Activated CD8-positive, alpha-beta memory T cell treated with anti-CD3 and anti-CD28 coated beads, Interleukin-2, amount 50 U/mL, for 24 hours (primary cell): Measurements from ENCODE around the gene FOXN1.

Experiments used
- DNase-seq: peaks from one replicate; pipeline ENCODE4 v3.0.0-alpha.2; 2020; ENCODE audit errors: extremely low read depth

Gene FOXN1

DNA sequence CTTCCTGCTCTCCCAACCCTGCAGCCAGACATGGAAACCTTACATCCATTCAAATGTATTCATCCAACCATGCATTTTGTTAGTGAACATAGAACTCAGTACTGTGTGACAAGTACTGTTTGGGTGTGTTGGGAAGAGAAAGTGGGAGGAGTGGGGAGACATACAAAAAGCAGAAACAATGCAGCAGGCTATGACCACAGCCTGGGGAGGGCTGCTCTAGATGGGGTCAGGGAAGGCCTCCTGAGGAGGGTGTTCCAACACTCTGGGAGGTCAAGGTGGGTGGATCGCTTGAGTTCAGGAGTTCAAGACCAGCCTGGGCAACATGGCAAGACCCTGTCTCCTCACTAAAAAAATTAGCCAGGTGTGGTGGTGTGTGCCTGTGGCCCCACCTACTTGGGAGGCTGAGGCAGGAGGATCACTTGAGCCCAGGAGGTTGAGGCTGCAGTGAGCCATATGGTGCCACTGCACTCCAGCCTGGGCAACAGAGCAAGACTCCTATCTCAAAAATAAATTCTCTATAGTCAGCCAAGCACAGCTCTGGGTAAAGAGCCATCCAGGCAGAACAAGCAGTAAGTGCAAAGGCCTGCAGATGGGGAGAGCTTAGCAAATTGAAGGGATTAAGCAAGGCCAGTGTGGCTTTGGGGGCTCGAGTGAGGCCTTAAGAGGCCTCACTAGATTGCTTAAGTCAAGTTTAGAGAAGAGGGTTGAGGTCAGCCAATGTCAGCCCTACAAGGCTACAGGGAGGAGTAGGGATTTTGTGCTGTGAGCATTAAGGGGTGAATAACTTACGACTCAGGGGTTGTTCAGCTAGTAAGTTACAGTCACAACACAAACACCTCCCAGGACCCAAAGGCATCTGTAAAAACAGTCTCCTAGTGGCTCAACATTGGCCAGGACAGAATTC is 27.2 kb upstream of the FOXN1 start:
- DNase-seq, result no peak

DNA sequence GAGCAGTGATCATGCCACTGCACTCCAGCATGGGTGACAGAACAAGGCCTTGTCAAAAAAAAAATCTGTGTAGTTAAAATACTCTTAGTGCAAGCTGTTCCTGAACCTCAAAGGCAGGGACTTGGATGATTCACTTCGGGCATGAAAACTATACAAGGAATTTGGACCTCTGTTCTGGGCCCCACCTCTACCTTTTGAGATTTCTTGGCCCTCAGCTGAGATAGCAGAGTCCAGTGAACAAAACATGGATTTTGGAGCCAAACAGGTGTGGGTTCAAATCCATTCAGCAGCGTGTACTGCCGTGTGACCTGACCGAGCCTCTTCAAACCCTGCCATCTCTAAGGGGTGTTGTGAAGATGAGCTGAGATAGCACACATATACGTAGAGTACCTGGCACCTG is 25.9 kb upstream of the FOXN1 start:
- DNase-seq, result no peak

DNA sequence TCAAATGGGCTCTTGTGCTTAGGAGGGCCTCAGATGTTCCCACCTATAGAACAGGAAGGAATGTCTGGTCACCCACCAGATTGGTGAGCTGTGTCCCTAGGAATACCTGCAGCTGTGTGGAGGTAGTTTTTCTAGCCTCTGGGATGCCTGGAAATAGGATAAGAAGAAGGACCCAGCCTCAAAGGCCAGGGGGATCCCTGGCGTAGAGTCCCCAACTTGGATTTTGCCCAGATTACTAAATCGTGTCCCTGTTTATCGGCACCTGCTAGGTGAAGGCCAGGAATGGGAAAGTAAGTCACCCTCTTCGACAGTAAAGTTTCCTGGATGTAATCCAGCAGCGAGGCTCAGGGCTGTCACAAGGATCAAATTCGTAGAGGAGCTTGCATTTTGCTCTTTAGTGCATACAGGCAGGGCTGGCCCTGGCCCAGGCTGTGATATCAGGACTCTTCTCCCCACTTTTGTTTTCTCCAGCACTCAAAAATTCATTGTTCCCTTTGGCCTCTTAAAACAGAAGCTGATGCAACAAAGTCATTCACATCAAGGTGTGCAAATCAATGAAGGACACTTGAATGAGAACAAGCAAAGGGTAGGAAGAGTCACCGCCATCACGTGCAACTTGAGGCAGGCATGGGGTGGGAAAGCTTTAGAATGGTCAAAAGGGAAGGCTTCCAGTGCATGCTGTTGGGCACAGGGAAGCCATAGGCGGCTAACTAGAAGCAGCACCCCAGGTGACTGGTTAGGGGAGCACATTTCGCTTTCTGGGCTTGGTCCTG is 25.2 kb upstream of the FOXN1 start:
- DNase-seq, result no peak

DNA sequence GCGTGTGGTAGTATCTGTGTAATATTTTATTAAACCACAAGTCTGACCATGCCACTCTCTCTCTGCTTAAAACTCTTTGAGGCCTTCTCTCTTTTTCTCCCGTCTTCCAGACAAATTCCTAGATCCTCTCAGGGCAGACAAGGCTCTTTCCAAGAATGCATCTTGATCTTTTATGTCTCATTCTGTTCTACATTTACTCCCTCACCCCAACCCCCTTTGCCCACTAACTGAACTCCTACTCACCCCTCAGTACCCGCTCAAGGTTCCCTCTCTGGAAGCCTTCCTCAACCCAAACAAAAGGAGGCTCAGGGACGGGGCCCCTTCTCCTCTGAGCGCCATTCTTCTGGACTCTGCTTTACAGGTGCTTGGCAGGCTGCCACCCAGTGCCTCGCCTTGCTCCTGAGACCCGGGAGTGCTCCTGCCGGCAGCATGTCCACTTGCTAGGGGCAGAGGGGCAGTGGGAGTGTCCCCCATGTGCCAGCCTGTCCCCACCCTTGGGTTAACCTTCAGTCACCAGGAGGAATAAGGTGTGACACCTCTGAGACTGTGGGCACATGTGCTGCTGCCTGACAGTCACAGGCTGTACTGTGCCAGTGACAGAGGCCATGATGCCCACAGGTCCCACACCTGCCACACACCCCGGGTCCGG is 23.5 kb upstream of the FOXN1 start:
- no peak for DNase-seq

DNA sequence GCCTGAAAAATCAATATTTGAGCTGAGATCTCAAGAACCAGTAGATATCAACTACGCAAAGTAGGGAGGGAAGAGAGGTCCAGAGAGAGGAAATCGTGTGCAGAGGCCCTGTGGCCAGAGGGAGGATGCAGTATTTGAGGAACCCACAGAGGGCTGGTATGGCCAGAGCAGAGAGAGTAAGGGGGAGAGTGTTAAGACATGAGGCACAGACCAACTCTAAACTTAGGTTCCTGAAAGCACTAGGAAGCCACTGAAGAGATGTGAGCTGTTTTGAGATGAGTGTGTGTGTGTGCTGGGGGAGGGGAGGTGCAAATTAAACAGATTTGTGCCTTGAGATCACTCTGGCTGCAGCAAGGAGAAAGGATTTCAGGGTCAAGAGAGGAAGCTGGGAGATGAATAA is 21.9 kb upstream of the FOXN1 start:
- no peak for DNase-seq

GRCh38 chr17:28485049-28485448 is 21.1 kb upstream of the FOXN1 start:
- DNase-seq, result no peak

DNA sequence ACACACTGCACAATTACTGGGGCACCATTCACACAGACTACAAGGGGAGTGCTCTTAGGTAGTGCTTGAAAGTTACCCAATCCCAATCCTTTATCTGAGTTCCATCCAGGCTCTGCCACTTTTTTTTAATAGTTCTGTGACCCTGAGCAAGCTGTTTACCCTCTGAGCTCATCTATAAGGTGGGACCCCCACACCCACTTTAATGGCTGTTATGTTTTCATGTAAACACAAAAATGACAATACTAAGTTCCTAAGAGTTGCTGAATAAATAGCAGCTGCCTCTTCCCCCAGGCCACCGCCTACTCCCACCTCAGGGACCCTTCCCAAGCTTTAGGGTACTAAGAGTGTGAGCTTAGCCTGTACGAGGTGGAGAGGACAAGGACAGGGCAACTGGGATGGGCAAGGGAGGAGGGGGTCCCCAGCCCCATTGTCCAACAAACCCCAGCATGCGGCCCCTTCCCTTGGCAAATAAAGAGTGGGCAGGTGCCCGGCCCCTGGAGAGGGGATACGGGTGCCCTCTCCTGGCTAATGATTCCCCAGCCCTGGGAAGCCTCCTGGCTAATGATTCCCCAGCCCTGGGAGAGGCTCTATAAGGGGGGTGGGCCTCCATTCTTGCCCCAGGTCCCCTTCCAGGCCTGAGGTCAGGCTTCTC is 18.1 kb upstream of the FOXN1 start:
- no peak for DNase-seq

DNA sequence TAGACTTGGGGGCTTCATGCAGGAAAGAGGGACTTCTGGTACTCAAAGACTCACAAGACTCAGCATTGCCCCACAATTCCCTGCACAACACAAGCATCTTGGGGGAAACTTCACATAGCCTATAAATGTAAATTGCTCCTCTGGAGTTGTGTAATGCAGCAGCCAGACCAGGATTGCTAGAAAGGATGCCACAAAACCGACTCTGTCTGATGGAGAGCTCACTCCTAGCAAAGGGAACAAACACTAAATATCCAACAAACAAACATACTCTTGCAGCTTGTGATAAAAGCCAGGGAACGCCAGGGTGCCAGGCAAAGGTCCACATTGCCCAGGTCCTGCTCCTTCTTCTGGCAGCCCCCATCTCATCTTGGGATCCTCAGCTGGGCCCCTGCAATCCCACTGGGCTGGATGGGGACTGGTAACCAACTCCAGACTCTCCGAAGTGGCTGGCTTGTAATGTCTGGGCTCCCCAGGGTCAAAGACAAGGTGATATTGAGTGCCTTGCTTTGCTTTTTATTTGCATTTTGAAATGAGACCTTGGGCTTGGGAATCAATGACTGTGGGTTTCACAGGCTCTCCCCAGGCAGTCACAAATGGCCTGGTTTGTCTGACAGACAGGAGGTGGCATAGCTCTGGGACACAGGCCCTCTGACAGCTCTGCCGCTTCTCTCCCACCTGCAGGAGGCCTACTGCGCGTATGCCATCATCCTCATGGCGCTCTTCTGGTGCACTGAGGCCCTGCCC is 17.4 kb upstream of the FOXN1 start:
- DNase-seq, result no peak

- no peak for DNase-seq
These were observed 14.9 kb upstream of the FOXN1 start for GRCh38 chr17:28491286-28491685.

GRCh38 chr17:28491860-28492259 is 14.3 kb upstream of the FOXN1 start:
- DNase-seq, result no peak

DNA sequence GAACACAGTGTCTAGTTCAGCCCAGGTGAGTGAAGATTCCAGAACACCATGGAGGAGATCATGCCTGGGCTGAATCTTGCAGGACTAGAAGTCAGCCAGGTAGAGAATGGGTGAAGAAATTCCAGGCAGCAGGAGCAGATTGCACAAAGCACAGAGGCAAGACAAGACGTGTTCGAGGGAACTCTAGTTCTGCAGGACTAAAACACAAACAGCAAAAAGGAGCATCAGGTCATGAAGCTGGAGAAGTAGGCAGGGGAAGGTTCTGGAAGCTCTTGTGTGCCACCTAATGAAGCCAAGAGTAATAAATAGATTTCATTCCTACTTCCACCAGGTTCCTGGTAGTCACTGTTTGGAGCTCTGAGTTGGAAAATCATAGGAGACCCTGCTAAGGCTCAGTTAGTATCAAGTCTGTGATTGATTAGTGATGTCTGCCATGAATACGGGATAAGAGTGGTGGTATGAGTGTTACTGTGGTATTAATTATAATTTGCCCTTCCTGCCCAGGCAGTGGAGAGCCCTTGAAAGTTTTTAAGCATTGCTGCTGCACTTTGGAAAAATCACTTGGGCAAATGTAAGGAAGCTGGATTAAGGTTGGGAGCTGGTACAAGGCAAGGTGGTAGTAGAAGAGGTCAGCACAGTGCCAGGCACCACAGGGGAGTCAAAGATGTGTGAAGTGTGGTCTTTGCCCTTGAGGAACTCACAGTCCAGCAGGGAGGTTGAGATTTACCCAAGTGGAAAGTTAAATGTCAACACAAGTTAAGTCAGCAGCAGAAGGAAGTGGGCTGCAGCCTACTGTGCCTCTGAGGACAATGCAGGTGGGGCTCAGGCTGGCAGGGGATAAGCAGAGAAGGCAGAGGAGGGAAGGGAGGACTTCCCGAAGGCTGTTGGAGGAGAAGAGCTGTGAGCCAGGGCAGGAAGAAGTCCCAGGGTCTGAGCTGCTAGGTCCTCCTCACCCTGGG is 13.5 kb upstream of the FOXN1 start:
- no peak for DNase-seq

- no peak for DNase-seq
These were observed 12.7 kb upstream of the FOXN1 start for GRCh38 chr17:28493460-28493859.

DNA sequence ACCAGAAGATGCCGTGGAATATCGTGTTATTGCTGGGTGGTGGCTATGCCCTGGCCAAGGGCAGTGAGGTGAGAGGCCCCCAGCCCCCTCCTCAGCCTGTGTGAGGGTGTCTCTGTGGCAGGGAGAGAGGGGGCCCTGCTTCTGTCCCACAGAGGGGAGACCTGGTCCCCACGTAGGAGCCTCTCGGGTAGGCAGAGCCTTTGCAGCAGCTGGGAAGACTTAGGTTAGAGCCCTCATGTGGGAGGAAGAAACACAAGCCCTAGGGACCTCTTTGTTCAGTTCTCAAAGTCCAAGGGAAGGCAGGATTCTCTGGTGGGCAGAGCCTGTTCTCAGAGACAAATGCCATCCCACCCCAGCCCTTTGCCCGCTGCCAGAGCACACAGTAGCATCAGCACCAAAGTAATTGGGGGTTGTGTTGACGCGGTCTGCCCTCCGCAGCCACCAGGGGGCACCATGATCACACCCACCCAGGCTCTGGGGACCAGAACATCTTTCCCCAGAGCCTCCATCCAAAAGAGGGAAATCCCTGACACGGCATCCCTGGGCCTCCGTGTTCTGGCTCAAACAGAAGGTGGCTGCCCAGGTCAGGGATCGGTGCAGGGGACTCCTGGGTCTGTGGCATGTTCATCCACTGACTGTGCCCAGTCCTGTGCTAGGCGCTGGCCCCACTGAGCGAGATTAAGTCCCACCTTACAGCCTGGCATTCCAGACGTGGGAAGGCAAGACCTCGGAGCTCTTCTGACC is 11.5 kb upstream of the FOXN1 start:
- DNase-seq, result peak; percentile 57

DNA sequence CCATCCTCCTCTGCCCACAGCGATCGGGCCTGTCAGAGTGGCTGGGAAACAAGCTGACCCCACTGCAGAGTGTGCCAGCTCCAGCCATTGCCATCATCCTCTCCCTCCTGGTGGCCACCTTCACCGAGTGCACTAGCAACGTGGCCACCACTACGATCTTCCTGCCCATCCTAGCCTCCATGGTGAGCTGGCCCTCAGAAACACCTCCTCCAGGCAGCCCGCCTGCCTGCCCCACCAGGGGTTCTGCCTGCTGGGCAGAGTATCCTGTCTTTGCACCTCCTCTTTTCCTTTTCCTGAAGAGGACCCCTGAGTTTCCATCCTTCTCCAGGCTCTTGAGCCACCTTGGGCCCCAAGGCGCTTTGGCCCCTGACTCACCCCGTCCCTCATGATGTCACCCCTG is 10.5 kb upstream of the FOXN1 start:
- DNase-seq, result no peak

- DNase-seq, result no peak
These were observed 8.2 kb upstream of the FOXN1 start for GRCh38 chr17:28497931-28498330.

GRCh38 chr17:28498652-28499363 is 7.3 kb upstream of the FOXN1 start:
- DNase-seq, result no peak

- no peak for DNase-seq
These were observed 6.8 kb upstream of the FOXN1 start for GRCh38 chr17:28499364-28499664.

- no peak for DNase-seq
These were observed 6.3 kb upstream of the FOXN1 start for GRCh38 chr17:28499684-28500357.
